Posterior cingulate gyrus (tissue), 11 donors: ENCODE data around the gene RAB23.
A peak's percentile ranks its signal among the peaks of the same experiment; 100 is the strongest.

Experiments used
- DNase-seq, 10 donors: peaks; one replicate each; pipeline versions ENCODE4 v3.0.0 to v3.0.0-alpha.2; 2020 to 2021; ENCODE audit warnings: mixed read lengths in 3 of 10
- intact Hi-C: fragments of 100-400 bp; cut with DNase I; formaldehyde crosslinking; loops from one replicate; pipeline ENCODE4 v1.15.1; 2023

Gene RAB23

DNA sequence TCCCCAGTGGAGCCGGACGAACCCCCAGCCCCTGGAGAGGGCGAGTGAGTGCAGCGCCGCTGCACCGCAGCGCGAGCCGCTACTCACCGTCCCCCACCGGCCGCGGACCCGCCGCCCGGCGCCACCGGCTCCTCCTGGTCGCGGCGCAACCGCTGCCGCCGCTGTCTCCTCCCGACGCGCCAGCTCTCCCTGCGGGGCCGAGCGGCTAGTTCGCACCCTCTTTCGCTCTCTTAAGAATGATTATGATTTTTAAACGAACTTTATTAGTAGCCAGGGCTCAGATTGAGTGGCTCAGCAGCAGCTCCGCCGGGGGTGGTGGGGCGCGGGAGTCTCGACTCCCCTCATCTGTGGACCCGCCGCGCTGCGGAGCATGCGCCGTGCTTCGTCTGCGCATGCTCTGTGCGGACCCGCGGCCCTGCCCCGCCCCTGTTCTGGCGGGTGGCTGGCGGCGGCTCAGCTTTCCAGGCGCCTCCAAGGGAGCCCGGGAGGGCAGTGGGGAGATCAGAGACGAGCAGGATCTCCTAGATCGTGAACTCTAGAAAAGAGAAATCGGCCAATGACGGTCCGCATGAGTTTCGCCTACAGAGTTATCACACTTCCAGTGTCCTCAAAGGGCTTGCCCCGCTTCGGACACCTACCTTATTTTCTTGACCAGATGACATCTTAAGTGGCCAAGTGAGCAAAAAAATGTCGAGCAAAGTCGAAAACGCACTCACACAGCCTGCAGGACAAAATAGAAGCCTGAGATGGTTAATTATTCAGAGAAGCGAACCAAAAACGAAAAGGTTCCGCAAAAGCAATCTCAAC is at the start of gene RAB23:
Gene RAB23 (minus strand): TSS at position 372 of the 807 bp plus-strand sequence. CDS start 11,927 bp downstream, outside the sequence.
- peak; percentile 69 to 98 (median 81) for DNase-seq
- intact Hi-C loops, result loop anchor here (1.0 to 10.0 kb wide), 5 partner anchors 40 to 267 kb away; partner anchors contain the start of genes BEND6, KIAA1586 and ZNF451

DNA sequence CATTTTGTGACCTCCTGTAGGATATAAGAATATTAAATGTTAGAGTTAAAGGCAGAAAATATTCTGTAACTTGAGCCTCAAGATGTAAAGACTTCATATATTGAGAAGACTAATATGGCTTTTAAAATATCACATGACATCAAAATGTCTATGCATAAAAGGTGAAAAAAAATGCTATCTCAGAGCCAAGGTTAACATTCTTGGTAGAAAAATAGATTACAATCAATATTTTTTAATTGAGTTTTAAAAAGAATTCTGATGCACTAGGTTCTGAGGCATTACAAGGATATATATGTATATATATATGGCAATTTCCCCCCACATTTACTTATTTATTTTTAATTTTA is 46.2 kb upstream of the RAB23 start:
- DNase-seq, result no peak
- intact Hi-C loops, result no loop called here

DNA sequence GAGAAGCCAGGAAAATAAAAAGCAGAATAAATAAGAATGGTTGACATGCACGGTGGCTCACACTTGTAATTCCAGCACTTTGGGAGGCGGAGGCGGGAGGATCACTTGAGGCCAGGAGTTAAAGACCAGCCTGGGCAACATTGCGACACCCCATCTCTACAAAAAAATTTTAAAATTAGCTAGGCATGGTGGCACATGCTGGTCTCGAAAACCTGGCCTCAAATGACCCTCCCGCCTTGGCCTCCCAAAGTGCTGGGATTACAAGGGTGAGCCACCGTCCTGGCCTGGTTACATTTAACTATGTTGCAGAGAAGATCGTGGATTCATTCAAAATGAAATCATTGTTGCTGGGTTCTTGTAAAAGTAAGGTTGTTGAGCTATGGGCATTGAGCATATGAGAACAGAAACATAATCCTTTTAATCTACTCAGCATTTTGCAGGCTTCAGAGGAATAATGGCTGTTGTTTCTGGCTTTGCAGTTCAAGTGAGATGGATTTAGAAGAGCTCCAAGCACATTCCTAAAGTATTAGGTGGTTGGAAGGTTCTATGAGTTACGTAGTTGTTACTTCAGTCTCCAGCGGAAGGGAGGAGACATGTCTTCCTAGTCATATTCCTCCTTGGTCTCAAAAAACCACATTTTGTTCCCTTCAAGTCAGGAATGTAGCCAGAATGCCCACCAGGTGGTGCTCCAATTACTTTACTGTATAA is 45.6 kb upstream of the RAB23 start:
- intact Hi-C loops, result no loop called here
- DNase-seq, result no peak

DNA sequence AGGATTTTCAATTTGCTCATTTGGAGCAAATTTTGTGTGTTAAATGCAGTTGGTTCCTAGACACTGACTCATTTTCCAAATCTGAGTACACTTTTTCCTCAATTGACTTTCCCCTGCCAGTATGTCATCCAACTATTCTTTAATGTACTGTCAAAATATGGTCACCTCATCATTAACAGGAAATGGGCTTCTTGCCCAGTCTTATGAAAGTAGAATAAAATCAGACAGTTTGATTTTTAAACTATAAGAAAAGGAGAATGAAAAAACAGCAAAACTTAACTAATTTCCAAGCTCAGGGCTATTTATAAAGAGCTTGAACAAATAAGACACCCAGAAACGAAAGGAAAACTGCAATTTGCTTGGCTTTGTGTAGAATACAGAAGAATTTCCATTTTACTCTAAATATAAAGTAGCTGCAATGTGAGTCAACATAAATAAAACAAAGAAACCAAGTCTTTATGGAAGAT is 43.7 kb upstream of the RAB23 start:
- DNase-seq, result no peak
- intact Hi-C loops, result no loop called here

DNA sequence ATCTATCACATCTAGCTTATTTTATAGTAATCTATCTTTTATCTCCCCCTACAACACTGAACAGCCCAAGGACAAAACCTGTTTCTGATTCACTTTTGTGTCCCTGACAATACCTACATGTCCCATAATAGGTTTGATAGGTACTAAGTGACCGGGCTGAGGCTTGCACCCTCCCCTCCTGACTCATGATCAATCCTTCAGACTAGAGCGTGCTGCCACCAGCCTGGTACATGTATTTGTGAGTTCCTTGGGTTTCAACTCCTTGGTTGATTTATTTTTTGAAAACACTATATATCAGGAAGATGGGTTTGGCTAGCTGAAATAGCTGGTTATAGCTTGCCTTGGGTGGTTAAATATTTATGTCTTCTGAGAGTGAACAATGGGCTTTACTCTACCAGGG is 41.6 kb upstream of the RAB23 start:
- no peak for DNase-seq
- intact Hi-C loops, result no loop called here

DNA sequence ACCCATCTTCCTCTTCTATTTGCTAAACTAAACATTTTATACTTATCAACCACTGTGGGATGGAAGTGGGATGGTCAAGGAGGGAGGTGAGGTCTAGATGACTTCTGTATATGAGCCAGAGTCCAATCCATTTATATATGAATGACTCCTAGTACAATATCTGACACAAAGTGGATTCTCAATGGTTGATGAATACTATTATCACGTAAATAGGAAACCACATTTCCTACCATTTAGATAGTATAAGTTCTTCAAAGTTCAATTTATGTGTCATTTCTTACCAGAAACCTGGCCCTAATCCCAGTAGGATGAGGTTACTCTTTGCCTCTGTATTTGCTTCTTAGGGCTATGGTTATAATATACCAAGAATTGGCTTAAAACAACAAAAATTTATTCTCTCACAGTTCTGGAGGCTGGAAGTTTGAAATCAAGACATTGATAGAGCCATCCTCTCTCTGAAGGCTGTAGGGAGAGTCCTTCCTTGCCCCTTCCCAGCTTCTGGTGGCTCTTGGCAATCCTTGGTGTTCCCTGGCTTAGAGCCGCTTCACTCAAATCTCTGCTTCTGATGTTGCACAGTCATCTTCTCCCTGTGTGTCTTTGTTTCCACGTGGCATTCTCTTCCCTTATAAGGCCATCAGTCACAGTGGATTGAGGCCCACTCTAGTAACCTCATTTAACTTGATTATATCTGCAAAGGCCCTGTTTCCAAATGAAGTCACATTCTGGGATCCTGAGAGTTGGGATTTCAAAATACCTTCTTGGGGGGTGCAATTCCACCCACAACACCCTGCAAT is 41.0 kb upstream of the RAB23 start:
- intact Hi-C loops, result no loop called here
- DNase-seq, result no peak

GRCh38 chr6:57262488-57262887 is 40.4 kb upstream of the RAB23 start:
- DNase-seq, result peak in 2 of 10 donors; percentile 25 to 40

GRCh38 chr6:57261926-57262325 is 39.8 kb upstream of the RAB23 start:
- no peak for DNase-seq
- intact Hi-C loops, result no loop called here

More at GRCh38 chr6:57262488-57262887, 40.4 kb upstream of the RAB23 start:
- intact Hi-C loops, result no loop called here

- no peak for DNase-seq
- intact Hi-C loops, result no loop called here
Measured at GRCh38 chr6:57259064-57259463, 37.0 kb upstream of the RAB23 start.

DNA sequence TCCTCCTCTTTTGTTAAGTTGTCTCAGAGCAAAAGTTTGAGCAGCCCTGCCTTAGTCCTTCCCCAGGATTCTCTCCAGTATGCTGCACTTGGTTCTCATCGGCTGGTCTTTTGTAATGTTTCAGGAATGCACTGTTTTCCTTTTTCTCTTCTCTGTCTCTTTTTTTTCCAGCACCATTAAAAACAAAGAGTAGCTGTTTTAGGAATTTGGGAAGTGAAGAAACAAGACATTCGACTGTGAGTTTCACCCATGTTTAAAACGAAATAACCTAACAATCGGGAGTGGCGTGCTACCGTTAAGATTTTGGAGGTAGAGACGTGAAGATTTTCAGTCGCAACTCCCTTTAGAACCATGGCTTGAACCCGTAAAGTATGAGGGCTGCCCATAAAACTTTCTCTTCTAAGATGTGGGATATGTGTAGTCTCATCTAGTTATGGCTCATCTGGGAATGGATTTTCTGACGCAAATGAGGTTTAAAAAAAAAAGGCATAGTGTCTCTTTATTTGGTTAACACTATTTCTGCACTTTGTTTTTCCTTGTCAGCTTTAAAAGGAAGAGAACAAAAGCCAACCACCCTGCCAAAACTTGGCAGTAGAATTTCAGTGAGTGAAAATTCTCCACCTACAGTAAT is 35.9 kb upstream of the RAB23 start:
- DNase-seq, result no peak
- intact Hi-C loops, result no loop called here

GRCh38 chr6:57256541-57256940 is 34.4 kb upstream of the RAB23 start:
- no peak for DNase-seq
- intact Hi-C loops, result no loop called here

DNA sequence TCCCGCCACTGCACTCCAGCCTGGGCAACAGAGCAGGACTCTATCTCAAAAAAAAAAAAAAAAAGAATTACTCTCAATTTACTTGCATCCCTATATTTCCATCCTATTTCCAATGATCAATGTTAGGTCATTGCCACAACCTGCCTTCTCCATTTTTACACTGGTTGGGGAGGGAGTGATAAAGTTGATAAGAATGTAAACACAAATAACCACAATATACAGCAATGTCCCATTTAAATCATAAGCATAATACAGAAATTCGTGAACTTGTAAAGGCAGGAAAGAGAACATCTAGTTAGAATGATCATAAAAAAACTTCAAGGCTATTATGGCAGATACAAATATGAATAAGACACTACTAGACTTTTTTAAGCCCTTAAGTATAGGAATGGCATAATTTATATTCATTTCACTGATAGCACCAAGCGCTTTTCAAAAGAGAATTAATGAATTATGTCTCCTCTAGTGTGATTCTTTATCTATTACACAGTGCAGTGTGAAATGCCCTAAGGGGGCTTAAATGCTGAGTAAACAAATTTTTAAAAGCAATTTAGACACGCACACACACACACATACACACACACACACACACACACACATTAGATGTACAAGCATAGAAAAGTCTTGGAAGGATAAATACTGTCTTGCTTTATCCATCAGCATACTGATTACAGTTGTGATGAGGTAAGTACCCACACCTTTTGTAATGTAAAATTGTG is 33.5 kb upstream of the RAB23 start:
- intact Hi-C loops, result no loop called here
- DNase-seq, result no peak

- no peak for DNase-seq
- intact Hi-C loops, result no loop called here
Measured at GRCh38 chr6:57254055-57254717, 32.1 kb upstream of the RAB23 start.

DNA sequence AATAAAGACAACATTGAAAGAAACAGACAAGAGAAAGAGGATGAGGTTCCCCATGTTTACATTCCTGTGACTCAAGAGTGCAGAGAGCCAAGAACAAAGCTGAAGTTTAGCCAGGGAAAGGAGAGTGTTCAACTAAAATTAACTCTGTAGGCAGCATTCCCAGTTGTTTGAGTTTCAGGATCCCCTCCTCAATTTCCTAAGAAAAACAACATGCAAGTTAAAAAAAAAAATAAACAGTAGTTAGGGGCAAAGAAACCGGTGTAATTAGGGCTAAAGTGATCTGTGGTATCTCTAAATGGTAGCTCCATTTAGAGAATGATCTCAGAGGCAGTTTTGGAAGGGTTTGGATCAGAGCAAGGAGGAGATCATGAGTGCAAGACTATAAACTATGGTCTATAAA is 30.9 kb upstream of the RAB23 start:
- intact Hi-C loops, result no loop called here
- DNase-seq, result no peak

DNA sequence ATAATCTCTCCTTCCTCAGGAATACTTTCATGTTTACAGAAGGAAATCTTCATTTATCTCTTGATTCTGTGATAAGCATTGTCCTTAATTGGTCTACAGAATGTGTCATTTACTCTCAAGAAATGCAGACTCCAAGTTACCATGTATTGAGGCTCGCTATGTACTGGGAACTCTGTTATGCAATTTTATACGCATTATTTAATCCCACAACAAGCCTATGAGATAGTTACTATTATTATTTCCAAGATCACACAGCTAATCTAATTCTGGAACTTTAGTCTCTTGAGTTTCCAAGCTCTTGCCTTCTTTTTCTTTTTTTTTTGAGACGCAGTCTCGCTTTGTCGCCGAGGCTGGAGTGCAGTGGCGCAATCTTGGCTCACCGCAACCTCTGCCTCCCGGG is 30.0 kb upstream of the RAB23 start:
- intact Hi-C loops, result no loop called here

DNA sequence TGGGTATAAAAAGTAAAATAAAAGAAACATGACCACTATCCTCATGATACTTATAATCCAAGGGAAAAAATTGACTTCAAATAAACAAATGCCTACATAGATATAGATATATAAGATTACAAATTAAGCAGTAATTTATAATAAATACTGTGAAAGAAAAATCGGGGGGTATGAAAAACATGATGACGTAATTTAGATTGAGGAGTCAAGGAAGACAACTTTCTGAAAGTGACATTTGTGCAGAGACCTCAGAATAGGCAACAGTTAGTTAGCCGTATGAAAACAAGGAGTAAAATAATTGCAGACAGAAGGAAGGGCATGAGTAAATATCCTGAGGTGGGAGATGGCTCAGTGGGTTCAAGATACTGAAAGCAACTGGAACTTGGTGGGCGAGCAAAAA is 28.2 kb upstream of the RAB23 start:
- intact Hi-C loops, result no loop called here
- no peak for DNase-seq

More for the DNA sequence above, 30.0 kb upstream of the RAB23 start:
- no peak for DNase-seq

- no peak for DNase-seq
- intact Hi-C loops, result no loop called here
Measured at GRCh38 chr6:57248311-57248895, 26.3 kb upstream of the RAB23 start.

- no peak for DNase-seq
- intact Hi-C loops, result no loop called here
Measured at GRCh38 chr6:57247603-57248002, 25.5 kb upstream of the RAB23 start.

DNA sequence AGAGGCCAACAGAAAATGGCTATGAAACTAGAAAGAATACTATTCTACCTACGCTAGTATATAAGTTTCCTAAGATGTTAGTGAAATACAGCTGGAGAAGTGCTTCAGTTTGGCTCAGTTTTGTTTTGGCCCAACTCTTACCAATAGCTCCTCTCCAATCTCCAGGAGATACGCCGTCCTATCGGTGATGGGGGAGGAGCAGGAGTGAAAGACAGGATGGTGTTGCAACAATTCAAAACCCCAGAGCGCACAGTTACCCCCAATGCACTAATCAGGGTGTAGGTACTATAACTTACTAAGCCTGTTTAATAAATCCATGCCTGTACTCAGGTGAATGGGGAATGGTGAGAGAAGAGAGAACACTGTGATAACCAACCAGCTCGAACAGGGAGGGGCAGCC is 24.2 kb upstream of the RAB23 start:
- intact Hi-C loops, result no loop called here
- DNase-seq, result no peak
